Retinal pigment epithelial cell (primary cell): ENCODE results near the gene TNFRSF14.

Source experiments
- DNase-seq: peaks from one replicate; pipeline ENCODE4 v3.0.0-alpha.2; 2010; ENCODE audit warnings: low read depth
- H3K4me3 ChIP-seq: 2 replicates; pipeline ENCODE4 v1.5.1; 2011; ENCODE audit warnings: mild to moderate bottlenecking, low read length, control low read depth, moderate library complexity
- CTCF ChIP-seq: conservative IDR thresholded peaks from 2 replicates; pipeline ENCODE4 v1.5.1; 2011; ENCODE audit warnings: low read depth, low read length, control low read depth, inconsistent platforms

The TNFRSF14 gene

GRCh38 chr1:2582391-2582790 lies 26.2 kb downstream of the TNFRSF14 start:
- TF ChIP-seq CTCF, result no peak
- DNase-seq, result no peak
- no peak overlapping the region for H3K4me3 ChIP-seq

- no peak overlapping the region for H3K4me3 ChIP-seq
- no peak for TF ChIP-seq CTCF
- no peak for DNase-seq
Observed at GRCh38 chr1:2583331-2583791, 27.2 kb downstream of the TNFRSF14 start.

GRCh38 chr1:2583871-2584351 lies 27.7 kb downstream of the TNFRSF14 start:
- DNase-seq, result no peak
- TF ChIP-seq CTCF, result no peak
- H3K4me3 ChIP-seq, result no peak overlapping the region

- no peak for TF ChIP-seq CTCF
- H3K4me3 ChIP-seq, result peak overlapping the region; percentile 4
- DNase-seq, result no peak
Observed at GRCh38 chr1:2584686-2585317, 28.6 kb downstream of the TNFRSF14 start.

GRCh38 chr1:2585318-2586092 lies 29.3 kb downstream of the TNFRSF14 start:
- DNase-seq, result no peak
- H3K4me3 ChIP-seq, result peak overlapping the region; percentile 75
- TF ChIP-seq CTCF, result no peak

GRCh38 chr1:2586154-2587070 lies 30.2 kb downstream of the TNFRSF14 start, which contains the start of gene PRXL2B:
PRXL2B (plus strand) TSS chr1:2586777; CDS start chr1:2586886, 109 bp downstream.
- TF ChIP-seq CTCF, result no peak
- peak within 1 kb of the TSS; percentile 75 for H3K4me3 ChIP-seq

More at GRCh38 chr1:2586154-2587070, 30.2 kb downstream of the TNFRSF14 start, which contains the start of gene PRXL2B:
- DNase-seq, result peak; percentile 95
